Non-pigmented ciliary epithelial cell (primary cell): ENCODE results near the gene PWWP2B.

Experiments
- DNase-seq: peaks from one replicate; pipeline ENCODE4 v3.0.0-alpha.2; 2010; ENCODE audit warnings: low read depth

Gene PWWP2B

DNA sequence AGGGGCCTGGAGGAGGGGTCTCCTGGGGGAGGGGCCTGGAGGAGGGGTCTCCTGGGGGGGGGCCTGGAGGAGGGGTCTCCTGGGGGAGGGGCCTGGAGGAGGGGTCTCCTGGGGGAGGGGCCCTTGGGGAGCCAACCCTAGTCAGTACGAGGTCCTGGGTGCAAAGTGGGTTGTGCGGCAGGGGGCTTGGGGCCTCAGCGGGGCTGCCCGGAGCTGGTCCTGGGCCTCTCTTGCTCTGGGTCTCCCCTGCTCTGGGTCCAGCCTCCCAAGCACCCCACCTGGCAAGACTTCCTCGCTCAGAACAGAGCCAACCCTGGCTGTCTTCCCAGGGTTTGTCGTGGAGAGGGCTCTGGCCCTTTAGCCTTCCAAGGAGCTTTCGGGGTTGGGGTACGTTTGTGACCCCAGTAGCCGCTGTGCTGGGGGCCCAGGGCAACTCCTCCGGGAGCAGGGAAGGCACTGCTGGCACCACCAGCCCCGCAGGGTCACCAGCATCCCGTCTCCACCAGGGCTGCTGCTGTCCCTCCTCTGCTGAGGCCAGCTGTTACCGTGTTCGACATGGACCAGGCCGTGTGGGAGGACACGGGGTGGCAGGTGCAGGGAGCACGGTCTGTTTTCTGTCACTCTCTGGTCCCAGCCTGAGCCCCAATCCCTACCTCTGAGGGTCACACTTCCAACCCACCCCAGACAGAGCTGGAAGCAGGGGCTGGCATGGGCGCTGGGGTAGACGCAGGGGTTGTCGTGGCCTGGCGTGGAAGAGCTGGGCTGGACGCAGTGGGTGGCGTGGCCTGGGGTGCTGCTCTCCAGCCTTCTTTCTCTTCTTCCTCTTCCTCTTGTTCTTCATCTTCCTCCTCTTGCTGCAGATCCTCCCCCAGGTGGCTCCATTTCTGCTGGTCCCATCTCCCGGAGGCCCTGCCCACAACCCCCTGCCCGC, 22.8 kb downstream of the PWWP2B start:
- no peak for DNase-seq

DNA sequence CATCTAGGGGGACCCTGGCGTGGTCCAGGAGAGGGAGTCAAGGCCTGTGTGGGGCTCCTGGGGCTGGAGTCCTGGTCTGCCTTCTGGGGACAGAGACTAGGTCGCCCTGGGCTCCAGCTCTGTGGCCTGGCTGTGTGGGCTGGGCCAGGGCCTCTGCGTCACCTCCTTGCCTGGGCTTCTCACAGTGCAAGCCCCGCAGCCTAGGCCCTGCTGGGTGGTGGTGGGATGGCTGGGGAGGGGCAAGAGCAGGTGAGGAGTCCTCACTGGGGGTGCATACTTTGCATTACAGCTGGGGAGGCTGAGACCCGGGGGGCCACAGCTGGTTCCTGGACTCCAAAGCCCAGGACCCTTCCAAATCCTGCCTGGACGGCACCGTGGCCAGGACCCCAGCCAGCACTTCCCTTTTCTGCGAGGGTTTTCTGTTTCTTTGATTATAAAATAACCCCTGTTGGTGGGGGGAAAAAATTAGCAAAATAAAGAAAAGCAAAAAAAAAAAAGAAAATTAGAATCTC, 23.5 kb downstream of the PWWP2B start:
- no peak for DNase-seq

DNA sequence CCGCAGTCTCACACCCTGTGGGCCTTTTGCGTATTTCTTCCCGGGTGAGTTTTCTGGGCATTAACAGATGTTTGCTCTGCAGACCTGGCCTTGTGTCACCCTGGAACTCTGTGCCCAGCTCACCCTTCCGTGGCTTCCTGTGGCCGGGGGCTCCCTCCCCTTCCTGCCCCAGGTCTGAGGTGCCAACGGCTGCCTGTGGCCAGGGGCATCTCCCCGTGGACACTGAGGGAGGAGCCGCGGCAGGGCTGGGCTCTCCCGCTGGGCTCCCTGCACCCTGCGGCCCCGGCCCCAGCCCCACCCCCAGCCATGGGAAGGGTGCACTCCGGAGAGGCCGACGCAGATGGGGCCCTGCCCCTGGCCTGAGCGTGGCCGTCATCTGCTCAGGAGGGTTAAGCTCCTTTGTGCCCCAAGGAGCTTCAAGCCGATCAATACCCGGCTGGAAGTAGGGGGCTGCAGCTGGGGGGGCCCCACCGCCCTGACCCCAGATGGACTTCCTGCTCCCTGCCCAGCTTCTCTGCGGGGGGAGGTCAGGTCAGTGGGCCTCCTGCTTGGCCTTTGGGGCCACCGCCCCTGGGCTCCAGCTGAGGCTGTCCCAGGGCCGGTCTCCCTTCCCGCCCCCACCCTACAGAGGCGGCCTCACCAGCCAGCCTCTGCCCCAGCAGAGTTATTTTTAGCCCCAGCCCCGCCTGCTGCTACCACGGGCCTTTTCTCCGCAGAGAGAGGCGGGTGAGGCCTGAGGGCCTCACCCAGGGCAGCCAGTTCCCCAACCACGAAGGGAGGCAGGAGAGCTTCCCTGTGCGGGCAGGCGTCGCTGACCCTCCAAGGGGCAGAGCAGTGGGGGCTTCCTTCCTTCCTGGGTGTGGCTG, 24.2 kb downstream of the PWWP2B start:
- DNase-seq, result no peak

DNA sequence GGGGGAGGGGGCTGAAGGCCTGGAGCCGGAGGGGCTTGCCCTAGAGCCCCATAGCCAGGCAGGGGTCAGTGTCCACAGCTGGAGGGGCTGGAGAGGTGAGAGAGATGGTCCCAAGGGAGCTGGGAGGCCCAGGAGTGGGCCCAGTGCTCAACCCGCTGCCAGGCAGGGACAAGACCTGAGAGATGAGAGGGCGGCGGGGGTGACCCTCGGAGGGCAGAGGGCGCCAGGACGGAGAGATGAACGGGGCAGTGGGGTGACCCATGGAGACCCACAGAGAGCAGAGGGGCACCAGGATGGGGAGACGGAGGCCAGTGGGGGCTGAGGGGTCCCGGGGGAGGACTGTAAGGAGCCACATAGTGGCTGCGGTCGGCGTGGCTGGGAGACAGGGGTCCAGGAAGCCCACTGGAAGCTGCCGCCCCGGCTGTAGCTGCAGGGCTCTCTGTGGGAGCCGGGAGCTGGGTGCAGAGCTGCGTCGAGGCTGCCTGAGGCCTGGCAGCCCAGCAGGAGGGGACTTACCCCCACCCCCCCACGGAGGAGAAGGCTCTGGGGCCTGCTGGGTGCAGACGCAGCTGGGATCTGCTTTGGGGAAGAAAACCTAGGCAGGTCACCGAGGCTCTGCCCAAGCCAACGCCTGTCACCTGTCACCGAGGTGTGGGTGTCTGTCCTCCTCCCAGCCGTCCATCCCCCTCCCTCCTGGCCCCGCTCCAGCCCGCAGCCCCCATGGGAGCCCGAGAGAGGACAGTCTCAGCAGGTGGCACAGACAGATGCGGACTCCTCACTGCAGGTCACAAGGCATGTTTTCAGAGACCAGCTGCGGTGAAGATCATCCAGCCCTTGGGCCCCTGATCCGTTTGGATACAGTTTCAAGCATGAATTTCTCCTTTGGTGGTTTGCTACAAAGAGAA, 25.1 kb downstream of the PWWP2B start:
- no peak for DNase-seq

DNA sequence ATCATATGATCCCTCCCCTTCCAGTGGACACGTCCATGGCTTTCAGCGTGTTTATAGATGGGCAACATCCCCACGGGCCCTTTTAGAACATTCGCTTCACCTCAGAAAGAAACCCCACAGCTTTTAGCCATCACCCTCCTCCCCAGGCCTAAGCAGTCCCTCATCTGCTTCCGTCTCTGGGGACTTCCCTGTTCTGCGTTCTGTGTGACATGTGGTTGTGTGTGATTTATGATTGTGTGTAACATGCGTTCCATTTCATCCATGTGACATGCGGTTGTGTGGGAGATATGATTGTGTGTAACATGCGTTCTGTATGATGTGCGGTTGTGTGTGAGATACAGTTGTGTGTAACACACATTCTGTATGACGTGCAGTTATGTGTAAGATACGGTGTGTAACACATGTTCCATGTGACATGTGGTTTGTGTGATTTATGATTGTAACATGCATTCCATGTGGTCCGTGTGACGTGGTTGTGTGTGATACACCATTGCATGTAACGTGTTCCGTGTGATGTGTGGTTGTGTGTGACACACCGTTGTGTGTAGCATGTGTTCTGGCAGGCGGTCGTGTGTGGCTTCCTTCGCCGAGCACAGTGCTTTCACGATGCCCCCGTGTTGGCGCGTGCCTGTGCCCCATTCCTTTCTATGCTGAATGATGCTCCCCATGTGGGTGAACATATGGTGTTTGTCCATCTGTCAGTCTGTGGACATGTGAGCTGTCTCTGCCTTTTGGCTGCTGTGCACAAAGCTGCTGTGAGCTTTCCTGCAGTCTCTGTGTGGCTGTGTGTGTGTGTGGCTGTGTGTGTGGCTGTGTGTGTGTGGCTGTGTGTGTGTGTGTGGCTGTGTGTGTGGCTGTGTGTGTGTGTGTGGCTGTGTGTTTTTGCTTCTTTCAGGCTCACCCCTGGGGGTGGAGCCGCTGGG, 26.2 kb downstream of the PWWP2B start:
- no peak for DNase-seq

DNA sequence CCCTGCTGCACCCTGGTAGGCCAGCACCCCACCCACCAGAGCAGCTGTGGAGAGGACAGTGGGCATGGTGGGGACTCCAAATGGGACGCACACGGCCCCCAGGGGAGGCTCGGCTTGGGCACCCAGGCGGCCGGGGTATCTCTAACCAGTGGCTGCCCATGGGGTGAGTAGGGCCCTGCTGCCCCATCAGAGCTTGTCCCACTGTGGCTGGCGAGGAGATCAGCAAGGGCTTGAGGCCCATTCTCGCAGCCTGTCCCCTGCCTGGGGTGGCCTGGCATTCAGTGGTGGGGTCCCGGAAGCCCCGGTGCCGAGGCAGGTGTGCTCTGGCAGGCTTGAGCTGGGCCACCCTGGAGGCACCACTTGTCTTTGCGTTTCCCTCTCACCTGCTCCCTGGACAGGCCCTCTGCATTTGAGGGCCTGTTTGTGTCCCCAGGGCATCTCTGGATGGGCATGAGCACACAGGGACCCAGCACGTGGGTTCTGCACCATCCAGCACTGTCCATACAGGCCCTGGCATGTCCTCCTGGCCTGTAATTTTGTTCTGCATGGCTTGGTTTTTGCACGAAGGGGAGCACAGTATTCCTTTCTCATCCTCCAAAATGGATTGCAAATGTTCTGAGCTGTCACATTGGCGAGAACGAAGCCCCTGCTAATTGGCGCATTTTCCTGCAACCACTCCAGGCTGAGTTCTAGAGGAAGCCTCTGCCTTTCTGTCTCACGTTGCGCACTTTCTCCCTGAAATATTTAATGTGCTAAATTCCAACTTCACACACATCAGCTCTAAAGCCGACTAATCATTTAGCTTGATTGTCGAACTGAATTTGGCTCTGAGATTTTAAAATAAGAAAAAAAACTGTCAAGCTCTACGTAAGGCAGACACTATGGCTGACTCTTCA, 27.2 kb downstream of the PWWP2B start:
- no peak for DNase-seq

DNA sequence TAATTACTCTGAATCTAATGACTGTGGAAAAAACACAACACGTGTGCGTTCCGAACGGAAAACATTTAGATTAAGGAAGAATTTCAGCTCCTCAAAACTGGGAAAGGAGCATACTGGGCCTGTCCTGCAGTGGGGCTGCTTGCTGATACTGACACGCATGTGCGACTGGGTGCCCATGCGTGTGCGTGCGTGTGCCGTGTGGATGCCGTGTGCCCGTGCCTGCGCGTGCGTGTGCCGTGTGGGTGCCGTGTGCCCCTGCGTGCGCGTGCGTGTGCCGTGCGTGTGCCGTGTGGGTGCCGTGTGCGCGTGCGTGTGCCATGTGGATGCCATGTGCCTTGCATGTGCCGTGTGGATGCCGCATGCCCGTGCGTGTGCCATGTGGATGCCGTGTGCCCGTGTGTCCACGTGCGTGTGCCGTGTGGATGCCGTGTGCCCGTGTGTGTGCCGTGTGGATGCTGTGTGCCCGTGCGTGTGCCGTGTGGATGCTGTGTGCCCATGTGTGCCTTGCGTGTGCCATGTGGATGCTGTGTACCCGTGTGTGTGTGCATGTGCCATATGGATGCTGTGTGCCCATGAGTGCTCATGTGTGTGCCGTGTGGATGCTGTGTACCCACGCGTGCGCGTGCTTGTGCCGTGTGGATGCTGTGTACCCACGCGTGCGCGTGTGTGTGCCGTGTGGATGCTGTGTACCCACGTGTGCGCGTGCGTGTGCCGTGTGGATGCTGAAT, 28.2 kb downstream of the PWWP2B start:
- DNase-seq, result no peak

DNA sequence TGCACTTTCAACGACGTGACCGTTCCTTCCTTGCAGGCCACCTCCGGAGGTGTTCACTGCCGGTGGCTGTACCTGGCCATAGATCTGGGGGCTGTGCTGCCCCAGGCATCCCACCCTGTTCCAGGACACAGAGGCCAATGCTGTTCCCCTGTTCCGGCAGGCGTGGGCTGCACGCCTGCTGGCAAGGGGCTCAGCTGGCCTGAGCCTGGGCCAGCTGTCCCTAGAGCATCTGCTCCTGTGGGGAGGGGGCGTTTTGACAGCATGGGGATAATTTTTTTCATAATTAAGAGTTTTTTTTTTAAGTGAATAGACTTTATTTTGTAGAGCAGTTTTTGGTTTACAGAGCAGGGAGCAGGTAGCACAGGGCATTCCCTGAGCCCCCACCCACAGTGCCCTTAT, 28.8 kb downstream of the PWWP2B start:
- DNase-seq, result no peak

DNA sequence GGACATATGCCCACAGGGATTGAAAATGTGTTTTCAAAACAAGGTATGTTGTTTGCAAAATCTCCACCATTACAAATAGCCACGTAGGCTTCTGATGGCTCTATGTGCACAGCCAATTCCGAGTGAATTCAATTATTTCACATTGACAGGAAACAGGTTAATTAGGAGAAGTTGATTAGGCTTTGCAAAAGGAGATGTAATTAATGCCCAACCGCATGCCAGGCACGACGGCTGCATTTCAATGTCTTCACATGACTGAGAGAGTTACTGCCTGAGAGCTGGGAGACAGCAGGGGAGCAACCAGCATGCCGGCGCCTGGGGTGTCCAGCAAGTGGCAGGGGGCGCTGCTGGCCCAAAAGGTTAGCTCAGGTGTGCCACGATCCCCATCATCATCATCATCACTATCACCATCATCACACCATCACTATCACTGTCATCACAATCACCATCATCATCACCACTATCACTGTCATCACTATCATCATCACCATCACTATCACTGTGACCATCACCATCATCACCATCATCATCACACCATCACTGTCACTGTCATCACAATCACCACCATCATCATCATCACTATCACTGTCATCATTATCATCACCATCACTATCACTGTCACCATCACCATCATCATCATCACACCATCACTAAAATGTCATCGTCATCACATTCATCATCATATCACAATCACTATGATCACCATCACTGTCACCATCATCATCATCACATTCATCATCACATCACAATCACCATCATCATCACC, 30.2 kb downstream of the PWWP2B start:
- DNase-seq, result no peak

DNA sequence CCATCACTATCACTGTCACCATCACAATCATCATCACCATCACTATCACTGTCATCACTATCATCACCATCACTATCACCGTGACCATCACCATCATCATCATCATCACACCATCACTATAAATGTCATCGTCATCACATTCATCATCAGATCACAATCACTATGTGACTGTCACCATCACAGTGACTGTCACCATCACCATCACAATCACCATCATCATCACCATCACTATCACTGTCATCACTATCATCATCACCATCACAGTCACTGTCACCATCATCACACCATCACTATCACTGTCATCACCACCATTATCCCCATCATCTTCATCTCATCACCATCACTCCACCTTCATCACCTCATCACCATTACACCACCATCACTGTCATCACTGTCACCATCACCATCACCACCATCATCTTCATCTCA, 31.0 kb downstream of the PWWP2B start:
- DNase-seq, result no peak

DNA sequence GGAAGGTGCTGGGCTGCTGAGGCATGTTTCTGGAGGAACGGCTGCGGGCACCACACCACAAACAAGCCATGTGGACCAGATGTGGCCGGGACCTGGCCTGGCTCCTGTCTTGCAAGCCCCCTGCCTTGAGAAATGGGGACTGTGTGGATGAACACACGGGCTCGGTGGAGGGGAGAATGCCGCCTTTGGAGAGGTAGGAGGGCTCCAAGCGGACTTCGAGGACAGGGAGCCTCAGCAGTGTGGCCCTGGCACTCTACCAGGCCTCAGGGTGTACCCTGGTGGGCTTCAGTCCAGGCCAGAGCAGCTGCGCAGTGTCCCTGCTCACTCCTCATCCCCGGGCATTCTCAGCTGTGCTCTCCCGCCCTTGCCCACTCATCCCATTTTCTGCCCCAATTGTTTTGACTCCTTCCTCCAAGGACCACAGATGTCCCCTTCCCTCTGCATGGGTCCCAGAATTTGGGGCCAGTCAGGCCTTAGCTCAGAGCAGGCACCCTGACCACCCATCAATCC, 31.5 kb downstream of the PWWP2B start:
- DNase-seq, result no peak

DNA sequence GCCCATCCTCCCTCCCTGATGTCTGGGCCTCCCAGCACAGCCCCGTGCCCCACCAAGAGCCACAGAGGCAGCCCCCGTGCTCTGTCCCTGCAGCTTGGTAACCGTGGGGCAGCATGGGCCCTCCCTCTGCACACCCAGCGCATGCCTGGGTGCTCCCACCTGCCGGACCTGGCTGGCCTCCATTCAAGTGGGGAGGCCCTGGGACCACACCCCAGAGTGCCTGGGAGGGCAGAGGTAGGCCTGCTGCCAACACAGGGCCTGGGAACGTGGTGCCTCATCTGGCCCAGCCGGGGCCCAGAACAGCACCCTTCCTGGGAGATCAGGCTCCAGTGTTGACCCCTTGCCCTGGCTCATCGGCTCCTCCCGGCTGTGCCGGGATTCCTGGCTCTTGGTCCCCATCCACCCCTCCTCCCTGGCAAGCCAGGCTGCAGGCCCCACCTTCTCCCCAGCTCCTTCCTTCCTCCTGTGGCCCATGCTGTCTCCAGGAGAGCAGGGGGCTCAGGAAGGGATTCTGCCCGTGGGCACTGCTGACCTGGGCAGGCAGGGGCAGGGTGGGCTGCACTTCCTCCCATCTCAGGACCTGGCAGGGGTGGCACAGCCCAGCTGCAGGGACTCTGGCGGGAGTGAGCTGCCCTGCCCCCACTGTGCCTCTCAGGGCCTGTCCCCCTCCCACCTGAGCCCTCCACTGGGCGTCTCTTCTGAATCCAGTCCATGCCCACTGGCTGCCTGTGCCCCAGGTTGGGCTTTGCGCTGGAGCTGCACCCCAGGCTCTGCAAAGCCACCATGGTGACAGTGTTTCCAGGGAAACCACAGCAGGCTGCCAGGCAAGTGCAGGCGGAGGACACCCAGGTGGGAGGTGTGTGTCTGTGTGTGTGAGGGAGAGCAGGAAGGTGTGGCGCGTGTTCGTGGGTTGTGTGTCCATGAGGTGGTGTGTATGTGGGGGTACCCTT, 32.6 kb downstream of the PWWP2B start:
- DNase-seq, result no peak

DNA sequence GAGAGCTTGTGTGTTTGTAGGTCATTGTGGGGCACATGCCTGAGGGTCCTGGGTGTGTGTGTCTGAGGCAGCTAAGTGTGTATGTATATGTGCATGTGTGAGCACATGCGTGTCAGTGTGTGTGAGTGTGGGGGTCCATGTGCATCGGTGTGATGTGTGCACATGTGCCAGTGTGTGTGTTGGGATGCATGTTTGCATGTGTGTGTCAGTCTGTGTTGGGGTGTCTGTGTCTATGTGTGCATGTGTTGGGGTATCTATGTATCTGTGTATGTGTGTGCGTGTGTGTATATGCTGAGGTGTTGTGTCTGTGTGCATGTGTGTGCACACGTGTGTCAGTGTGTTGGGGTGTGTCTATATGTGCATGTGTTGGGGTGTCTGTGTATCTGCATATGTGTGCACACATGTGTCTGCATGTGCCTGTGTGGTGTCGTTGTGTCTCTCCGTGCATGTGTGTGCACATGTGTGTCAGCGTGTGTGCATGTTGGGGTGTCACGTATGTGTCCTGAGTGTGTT, 33.3 kb downstream of the PWWP2B start:
- no peak for DNase-seq

DNA sequence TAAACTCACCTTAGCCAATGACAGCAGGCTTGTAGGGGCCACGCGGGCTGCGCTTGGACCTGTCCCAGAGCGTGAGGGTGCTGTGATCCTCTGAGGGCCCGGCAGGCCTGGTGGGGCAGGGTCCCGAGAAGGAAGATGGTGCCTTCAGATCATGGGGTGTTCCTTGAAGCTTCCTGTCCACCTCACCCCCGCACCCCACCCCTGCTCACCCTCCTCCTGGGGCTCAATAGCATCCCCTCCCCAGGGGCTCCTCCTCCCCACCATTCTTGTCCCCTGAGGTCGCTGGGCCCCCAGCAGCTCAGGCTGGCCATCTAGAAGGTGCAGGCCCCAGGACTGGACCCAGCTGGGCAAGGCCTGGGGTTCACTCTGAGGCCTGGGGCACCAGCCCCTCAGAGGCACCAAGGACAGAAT, 33.9 kb downstream of the PWWP2B start:
- DNase-seq, result no peak

DNA sequence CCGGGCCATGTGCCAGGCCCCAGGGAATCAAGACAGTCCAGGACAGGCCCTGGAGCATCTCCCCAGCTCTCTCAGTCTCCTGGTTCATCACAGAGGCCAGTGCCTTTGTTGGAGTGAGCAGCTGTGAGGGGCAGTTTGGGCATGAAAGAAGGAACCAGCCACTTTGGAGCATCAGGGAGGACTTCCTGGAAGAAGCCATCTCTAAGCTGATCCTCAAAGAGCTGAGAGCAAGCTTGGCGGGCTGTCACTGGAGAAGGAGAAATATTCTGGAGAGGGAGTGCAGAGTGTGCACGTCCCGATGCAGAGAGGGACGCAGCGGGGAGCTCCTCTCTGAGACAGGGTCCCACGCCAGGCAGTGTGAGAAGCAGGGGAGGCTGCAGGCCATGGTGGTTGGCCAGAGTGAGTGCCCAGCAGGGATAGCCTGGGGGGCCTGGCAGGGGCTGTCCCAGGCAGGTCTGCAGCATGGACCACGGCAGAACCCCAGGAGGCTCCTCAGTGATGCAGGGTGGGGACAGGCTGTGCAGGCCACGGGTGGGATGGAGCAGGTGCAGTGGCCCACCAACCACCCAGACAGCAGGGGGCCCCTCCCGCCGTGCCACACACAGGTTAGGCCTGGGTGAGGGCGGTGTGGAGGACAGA, 34.7 kb downstream of the PWWP2B start:
- DNase-seq, result no peak

DNA sequence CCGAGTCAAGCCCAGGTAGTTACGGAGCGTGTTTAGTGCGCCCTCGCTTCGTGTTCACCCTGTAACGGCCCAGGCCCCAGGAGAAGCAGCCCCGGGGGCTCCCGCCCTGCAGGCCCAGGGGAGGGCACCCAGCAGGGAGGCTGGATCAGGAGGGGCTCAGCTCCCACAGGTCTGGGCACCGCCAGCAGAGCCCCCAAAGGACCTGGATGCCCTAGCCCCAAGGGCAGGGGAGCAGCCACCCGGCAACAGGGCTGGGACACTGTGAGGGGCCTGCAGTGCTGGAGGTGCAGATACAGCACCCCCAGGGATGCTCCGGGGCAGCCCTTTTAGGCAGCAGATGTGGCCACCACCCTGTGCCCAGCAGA, 35.2 kb downstream of the PWWP2B start:
- no peak for DNase-seq
